H1 (cell line): ENCODE data around the gene TSGA10IP.

Experiments used
- CTCF ChIP-seq, 3 experiments: IDR thresholded peaks; 1 replicate in 2 of 3; 2 replicates in 1 of 3; pipeline versions ENCODE4 v1.5.1 to v1.6.1; 2011; ENCODE audit warnings: low read length in 3 of 3, mild to moderate bottlenecking in 3 of 3, inconsistent platforms in 2 of 3, low read depth in 1 of 3, moderate library complexity in 1 of 3; ENCODE audit not compliant: insufficient read depth in 1 of 3; ENCODE audit errors: control extremely low read depth in 1 of 3
- EZH2 ChIP-seq: fragments of 200-600 bp; sonication (generic); IDR thresholded peaks from 2 replicates; pipeline ENCODE4 v1.7.1; 2012; ENCODE audit warnings: low read depth, mild to moderate bottlenecking, moderate library complexity, low read length, inconsistent platforms; ENCODE audit not compliant: severe bottlenecking
- MAX ChIP-seq: IDR thresholded peaks from 2 replicates; pipeline ENCODE4 v1.6.1; 2012; ENCODE audit warnings: inconsistent platforms
- POLR2A ChIP-seq, 2 experiments: IDR thresholded peaks; 1 replicate in 1 of 2; 2 replicates in 1 of 2; pipeline ENCODE4 v1.6.1; 2011; ENCODE audit warnings: low read depth in 2 of 2, low read length in 2 of 2, mild to moderate bottlenecking in 2 of 2; ENCODE audit errors: control extremely low read depth in 1 of 2
- POLR2AphosphoS5 ChIP-seq: IDR thresholded peaks from 2 replicates; pipeline ENCODE4 v1.6.1; 2011; ENCODE audit warnings: low read depth, low read length
- RAD21 ChIP-seq, 2 experiments: IDR thresholded peaks in 1 of 2; conservative IDR thresholded peaks in 1 of 2; 2 replicates each; pipeline ENCODE4 v1.6.1; 2011; ENCODE audit warnings: low read depth in 2 of 2, low read length in 2 of 2, improper control_type of control experiment in 1 of 2, inconsistent platforms in 1 of 2, mild to moderate bottlenecking in 1 of 2, moderate library complexity in 1 of 2
- RNF2 ChIP-seq: fragments of 200-900, 300-1000 bp; sonication (generic); IDR thresholded peaks from 2 replicates; pipeline ENCODE4 v1.7.1; 2016; ENCODE audit warnings: borderline replicate concordance, low read depth, mild to moderate bottlenecking, antibody characterized with exemption, low read length; ENCODE audit not compliant: poor library complexity, severe bottlenecking; ENCODE audit errors: missing control alignments
- TAF1 ChIP-seq: IDR thresholded peaks from 2 replicates; pipeline ENCODE4 v1.6.1; 2011; ENCODE audit warnings: mild to moderate bottlenecking, low read depth, low read length
- ZNF274 ChIP-seq: IDR thresholded peaks from 2 replicates; pipeline ENCODE4 v1.7.0; 2012; ENCODE audit warnings: low read length, borderline replicate concordance; ENCODE audit errors: extremely low read depth
- TF ChIP-seq, protein P1 (sequence below): IDR thresholded peaks from 2 replicates; pipeline ENCODE4 v1.6.1; 2012; ENCODE audit warnings: low read length, inconsistent platforms
- TF ChIP-seq, protein P2 (sequence below): IDR thresholded peaks from 2 replicates; pipeline ENCODE4 v1.6.1; 2012; ENCODE audit warnings: inconsistent platforms

DNA sequence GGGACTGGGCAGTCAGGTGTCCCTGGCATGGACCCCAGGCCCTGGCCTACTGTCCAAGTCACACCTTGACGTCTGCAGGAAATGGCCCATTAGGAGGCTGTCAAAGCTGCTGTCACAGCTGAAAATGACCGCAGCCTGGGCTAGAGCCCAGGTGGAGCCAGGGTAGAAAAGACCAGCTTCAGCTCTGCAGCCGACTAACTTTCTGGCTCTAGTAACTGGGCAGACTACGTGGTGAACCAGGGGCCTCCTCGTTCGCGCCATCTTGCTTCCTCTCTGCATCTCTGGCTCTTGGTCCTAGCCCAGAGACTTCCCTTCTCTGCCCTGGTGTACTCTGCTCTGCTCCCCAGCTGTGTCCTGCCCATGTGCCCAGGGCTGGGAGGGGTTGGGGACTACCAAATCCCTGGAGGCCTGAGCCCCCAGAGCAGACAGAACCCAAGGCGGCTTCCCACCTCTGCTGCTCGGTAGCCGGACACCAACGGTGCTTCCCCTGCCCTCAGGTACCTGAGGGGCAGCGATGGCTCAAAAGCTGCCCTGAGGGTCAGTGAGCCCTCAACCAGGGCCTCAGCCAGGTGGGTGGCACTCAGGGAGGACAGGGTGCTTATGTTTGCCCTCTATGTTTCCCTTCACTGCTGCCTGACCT is 35.9 kb downstream of the TSGA10IP start:
- TF ChIP-seq, protein P1, sequence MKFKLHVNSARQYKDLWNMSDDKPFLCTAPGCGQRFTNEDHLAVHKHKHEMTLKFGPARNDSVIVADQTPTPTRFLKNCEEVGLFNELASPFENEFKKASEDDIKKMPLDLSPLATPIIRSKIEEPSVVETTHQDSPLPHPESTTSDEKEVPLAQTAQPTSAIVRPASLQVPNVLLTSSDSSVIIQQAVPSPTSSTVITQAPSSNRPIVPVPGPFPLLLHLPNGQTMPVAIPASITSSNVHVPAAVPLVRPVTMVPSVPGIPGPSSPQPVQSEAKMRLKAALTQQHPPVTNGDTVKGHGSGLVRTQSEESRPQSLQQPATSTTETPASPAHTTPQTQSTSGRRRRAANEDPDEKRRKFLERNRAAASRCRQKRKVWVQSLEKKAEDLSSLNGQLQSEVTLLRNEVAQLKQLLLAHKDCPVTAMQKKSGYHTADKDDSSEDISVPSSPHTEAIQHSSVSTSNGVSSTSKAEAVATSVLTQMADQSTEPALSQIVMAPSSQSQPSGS: no peak
- TF ChIP-seq, protein P2, sequence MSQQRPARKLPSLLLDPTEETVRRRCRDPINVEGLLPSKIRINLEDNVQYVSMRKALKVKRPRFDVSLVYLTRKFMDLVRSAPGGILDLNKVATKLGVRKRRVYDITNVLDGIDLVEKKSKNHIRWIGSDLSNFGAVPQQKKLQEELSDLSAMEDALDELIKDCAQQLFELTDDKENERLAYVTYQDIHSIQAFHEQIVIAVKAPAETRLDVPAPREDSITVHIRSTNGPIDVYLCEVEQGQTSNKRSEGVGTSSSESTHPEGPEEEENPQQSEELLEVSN: no peak
- no peak for TF ChIP-seq CTCF (IDR thresholded peaks at IDR 0.05; ENCODE audit: control extremely low read depth in 1 of 3, insufficient read depth in 1 of 3, low read depth in 1 of 3, low read length in 3 of 3)
- TF ChIP-seq ZNF274: no peak
- no peak for TF ChIP-seq POLR2AphosphoS5
- no peak for TF ChIP-seq RNF2
- no peak for TF ChIP-seq POLR2A (IDR thresholded peaks at IDR 0.05; ENCODE audit: control extremely low read depth in 1 of 2, low read depth in 2 of 2, low read length in 2 of 2)
- no peak for TF ChIP-seq RAD21 (IDR thresholded peaks at IDR 0.05 in 1 of 2, conservative IDR thresholded peaks at IDR 0.05 in 1 of 2; ENCODE audit: low read depth in 2 of 2, low read length in 2 of 2)
- TF ChIP-seq MAX: no peak
- no peak for TF ChIP-seq TAF1
- no peak for TF ChIP-seq EZH2
